GM19467 (cell line): Measurements from ENCODE around the gene ZNF784.

Experiments
- ATAC-seq: cut with Tn5 transposase; IDR thresholded peaks from one replicate; pipeline ENCODE4 v1.9.1; 2021; ENCODE audit warnings: mild to moderate bottlenecking, moderate library complexity; ENCODE audit not compliant: unreplicated experiment

Gene ZNF784

GRCh38 chr19:55622242-55622969 lies 2.0 kb downstream of the ZNF784 start:
- ATAC-seq: no peak

- no peak for ATAC-seq
Measured at GRCh38 chr19:55621673-55622231, 2.6 kb downstream of the ZNF784 start.

DNA sequence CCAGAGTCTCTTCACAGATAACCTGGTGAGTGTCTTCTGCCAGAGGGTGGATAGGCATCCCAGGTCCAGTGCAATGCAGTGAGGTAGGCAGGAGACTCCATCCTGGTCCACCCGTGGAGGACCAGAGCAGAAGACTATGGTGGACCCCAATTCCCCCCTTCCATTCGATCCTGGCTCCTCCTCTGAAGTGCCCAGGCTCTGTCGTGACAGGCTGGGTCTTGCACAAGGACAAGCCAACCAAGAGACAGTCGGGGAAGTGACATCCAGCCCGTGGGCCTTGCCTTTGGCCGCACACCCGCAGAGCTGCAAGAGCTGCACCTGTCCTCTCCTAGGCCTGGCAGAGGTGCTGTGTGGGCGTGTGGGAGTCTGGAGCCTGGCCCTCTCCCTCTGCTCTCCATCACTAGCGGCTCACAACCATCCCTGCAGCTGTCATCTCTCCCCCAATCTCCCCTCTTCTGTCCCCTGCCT lies 3.1 kb downstream of the ZNF784 start:
- no peak for ATAC-seq

DNA sequence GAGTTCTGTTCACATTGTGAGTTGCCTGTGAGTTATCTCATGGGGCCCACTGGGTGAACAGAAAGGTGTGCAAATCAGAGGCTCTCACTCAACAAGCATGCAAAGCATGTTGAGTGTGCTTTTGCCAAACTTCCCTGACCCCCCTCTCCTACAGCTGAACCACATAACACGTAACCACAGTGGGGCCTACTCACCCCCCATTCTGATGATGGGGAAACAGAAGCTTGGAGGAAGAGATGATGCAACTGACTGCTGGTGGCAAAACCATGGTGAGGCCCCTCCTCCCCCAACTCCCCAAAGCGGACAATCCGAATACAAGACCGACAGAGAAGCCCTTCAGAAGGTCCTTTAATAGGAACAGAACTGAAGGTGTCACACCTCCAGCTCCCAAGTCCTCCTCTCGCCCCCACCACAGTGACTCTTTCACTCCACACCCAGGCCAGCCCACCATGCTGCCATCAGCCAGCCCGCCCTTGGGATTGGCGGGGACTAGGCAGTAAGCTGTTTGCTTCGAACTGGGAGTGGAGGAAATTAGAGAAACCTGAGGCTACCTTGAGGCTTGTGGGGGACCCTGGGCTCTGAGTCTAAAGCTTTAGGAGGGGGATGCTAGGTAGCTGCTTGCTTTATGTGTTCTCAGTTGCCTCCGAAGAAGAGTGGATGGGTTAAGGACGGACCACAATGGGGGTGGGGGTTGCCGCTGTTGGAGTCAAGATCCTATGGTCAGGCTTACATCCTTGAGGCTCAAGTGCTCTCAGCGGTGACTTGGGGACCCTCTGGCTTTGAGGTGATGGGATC lies 3.8 kb downstream of the ZNF784 start:
- no peak for ATAC-seq

- ATAC-seq: no peak
Measured at GRCh38 chr19:55619286-55619685, 5.1 kb downstream of the ZNF784 start.

DNA sequence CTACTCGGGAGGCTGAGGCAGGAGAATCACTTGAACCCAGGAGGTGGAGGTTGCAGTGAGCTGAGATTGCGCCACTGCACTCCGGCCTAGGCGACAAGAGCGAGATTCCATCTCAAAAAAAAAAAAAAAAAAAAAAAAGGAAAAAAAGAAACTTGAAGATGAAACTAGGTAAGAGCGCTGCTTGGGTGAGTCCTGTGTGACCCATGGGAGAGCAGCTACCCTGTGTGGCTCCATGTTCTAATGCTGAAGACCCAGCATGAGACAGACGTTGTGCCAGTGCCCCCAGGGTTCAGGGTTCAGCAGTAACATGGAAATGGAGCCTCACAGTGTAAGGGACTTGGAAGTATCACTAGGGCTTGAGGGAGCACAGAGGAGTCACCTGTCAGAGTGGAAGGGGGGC lies 5.9 kb downstream of the ZNF784 start:
- no peak for ATAC-seq

GRCh38 chr19:55617426-55617825 lies 6.9 kb downstream of the ZNF784 start:
- no peak for ATAC-seq

DNA sequence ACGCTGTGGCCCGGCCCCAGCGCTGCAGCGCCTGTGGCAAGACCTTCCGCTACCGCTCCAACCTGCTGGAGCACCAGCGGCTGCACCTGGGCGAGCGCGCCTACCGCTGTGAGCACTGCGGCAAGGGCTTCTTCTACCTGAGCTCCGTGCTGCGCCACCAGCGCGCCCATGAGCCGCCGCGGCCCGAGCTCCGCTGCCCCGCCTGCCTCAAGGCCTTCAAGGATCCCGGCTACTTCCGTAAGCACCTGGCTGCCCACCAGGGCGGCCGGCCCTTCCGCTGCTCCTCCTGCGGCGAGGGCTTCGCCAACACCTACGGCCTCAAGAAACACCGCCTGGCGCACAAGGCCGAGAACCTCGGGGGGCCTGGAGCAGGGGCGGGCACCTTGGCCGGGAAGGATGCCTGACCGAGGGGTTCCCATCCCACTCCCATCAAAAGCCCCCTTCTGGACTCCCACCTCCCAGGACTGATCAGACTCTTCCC lies 7.9 kb downstream of the ZNF784 start:
- ATAC-seq: no peak

- ATAC-seq: no peak
Measured at GRCh38 chr19:55615543-55616394, 8.6 kb downstream of the ZNF784 start.

DNA sequence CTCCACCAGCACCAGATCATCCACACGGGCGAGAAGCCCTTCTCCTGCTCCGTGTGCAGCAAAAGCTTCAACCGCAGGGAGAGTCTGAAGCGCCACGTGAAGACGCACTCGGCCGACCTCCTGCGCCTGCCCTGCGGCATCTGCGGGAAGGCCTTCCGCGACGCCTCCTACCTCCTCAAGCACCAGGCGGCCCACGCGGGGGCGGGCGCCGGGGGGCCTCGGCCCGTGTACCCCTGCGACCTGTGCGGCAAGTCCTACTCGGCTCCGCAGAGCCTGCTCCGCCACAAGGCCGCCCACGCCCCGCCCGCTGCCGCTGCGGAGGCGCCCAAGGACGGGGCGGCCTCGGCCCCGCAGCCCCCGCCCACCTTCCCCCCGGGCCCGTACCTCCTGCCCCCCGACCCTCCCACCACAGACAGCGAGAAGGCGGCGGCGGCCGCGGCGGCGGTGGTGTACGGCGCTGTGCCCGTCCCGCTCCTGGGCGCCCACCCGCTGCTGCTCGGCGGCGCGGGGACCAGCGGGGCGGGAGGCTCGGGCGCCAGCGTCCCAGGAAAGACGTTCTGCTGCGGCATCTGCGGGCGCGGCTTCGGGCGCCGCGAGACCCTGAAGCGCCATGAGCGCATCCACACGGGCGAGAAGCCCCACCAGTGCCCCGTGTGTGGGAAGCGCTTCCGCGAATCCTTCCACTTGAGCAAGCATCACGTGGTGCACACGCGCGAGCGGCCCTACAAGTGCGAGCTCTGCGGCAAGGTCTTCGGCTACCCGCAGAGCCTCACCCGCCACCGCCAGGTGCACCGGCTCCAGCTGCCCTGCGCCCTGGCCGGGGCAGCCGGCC lies 9.4 kb downstream of the ZNF784 start:
- no peak for ATAC-seq

GRCh38 chr19:55613930-55614710 lies 10.2 kb downstream of the ZNF784 start:
- no peak for ATAC-seq

GRCh38 chr19:55613396-55613795 lies 11.0 kb downstream of the ZNF784 start:
- ATAC-seq: no peak

DNA sequence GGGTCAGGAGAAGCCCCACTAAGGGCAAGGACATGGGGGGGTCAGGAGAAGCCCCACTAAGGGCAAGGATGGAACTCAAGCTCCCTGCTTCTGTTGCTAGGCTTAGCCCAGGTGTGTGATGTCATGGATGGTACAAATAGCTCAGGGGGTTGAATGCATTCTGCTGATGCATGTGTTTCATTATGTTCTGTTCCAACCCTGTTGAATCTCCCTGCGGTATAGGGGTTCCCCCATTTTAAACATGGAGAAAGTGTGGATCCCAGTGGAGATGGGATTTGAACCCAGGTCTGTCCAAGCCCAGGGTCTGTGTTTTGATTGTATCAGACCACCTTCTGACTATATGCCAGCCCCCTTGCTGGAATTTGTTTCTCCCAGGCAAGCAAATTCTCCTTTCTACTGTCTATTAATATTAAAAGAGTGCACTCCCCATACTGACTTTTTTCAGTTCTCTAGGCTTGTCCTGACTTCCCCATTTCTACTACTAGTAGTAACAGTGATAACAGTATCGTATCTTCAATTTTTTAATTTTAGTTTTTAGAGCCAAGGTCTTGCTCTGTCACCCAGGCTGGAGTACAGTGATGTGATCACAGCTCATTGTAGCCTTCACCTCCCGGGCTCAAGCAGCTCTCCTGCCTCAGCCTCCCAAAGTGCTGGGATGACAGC lies 12.3 kb downstream of the ZNF784 start:
- ATAC-seq: no peak

- no peak for ATAC-seq
Measured at GRCh38 chr19:55611300-55611982, 12.9 kb downstream of the ZNF784 start.

DNA sequence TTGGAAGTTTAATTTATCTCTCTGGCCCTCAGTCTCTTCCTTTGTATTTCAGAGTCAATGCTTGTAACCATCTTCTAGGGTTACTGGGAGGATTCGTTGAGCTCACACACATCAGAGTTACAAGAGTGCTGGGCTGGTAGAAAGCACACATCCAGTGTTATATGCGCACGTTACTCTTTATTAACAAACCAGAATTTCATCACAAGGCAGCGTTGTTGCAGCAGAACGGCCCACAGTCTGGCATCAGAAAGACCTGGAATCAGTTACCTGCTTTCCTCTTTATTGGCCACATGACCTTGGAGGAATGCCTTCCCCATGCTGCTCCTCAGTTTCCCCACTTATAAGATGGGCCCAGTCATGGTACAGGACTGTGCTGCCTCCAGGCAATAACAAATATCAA lies 15.0 kb downstream of the ZNF784 start:
- ATAC-seq: no peak

GRCh38 chr19:55606817-55607216 lies 17.5 kb downstream of the ZNF784 start:
- ATAC-seq: no peak

DNA sequence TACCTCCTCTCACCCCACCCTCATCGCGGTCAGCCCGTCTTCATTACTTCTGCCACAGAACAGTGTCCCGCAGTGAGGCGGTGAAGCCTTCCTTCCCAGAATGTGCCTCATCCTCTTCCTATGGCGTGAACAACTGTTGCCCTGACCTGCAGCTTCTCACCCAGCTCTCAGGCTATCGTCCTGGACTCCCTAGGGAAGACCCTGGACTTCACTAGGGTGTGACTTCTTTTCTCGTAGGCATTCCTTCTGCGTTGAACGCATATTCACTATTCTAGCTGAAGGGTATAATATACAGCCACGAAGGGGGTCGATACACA lies 17.9 kb downstream of the ZNF784 start:
- ATAC-seq: no peak
